HG03342 (cell line): ENCODE measurements around the gene CACNA1D.
"Not testable (repeated sequence)": the region's sequence is repeated elsewhere in the genome, so short reads cannot be mapped to it uniquely, and the experiment has no call there.

Experiments used
- ATAC-seq: cut with Tn5 transposase; IDR thresholded peaks from one replicate; pipeline ENCODE4 v1.9.1; 2021; ENCODE audit warnings: mild to moderate bottlenecking, moderate library complexity; ENCODE audit not compliant: unreplicated experiment

The CACNA1D gene

GRCh38 chr3:53646723-53647122 is 152.3 kb downstream of the CACNA1D start:
- ATAC-seq, result peak; percentile 60

DNA sequence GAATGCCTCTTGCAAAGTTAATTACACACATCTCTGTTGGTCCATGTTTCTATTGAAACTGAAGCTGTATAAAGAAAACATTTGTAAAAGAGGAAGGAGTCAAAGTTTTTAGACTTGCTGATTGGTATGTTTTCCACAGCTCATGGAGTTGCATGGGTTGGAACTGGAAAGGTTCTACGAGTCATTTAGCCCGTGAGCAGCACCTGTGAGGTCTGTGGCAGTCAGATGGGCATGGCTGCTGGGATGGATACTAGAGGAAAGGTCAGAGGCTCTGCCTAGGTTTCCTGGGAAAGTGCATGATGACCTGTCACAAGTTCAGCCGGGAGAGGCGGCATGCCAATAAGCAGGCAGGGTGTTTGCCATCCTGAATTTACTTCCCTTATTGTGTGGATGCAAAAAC is 155.4 kb downstream of the CACNA1D start:
- no peak for ATAC-seq

DNA sequence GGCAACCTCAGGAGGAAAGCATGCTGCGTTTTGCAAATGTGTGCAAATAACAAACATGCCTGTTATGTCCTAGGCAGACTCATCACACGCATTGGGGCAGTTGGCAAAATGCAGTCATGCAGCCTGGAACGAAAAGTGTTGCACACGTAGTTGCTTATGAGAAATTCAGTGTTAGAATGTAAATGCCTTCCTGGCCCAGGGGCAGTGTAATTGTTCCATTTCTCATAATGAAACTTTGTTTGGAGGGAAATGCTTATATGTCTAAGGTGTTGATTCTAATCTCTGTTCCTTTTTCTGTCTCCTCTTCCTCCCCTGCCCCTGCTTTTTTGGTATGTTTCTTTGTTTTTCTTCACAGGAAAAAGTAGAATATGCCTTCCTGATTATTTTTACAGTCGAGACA is 156.0 kb downstream of the CACNA1D start:
- ATAC-seq, result peak; percentile 66

GRCh38 chr3:53650928-53651661 is 156.7 kb downstream of the CACNA1D start:
- no peak for ATAC-seq

DNA sequence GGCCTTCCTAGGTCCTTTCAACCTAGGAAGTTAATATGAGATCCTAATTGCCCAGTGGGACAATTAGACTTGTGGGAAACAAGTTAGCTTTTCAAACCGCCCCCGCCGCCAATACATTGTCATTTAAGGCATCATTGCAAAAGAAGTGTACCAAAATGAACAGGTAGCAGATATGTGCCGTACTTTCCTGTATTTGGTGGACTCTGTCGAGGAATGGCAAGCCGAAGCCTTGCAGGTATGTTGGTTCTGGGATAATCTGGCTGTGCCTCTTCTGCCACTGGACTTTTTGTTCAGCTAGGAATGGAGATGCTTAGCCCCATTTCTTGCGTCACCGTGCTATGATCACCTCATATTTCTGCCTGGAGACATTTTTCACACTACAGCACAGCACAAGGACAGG is 157.5 kb downstream of the CACNA1D start:
- ATAC-seq, result no peak

- no peak for ATAC-seq
Observed at GRCh38 chr3:53657651-53658050, 163.2 kb downstream of the CACNA1D start.

DNA sequence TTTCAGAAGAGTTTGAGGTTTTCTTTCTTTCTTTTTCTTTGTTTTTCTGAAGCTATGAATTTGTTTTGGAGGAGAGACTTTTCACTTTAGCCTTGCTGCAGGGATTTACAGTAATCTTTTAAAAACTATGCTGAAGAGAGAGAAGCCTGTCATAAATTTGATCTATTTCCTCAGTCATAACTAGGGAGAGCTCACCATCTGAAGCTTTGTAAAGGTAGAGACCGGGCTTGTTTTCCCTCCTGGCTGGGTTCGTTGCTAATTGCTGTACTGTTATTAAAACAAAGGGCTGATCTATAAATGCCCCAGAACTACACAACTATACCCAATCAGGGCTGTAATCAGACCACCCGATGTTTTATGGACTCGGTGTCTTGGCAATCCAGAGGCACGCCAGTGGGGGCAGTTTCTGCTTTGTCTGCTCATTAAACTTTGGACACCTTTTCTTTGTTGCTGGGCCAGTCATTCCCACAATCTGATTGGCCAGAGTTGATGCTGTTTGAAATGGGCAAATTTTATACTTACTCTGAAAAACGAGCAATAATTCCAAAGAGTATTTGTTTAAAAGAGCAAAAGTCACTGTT is 164.3 kb downstream of the CACNA1D start:
- no peak for ATAC-seq

- ATAC-seq, result no peak
Observed at GRCh38 chr3:53659996-53660395, 165.6 kb downstream of the CACNA1D start.

DNA sequence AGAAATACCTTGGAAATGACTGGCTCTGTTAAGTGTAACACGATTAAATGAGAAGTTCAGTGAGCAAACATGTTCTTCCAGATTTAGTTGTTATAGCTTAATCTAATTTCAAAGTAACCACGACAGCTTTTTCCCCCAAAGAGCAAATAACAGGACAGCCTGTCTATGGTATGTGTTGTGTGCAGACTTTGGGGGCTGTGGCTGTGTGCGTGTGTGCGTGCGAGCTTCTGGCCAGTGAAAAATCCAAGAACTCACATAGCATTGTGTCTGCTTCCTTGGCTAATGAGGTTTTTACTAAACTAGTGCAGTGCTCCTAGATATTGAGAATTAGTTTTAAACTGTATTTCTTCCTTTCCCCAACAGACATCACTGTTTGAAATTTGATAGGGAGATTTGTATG is 167.1 kb downstream of the CACNA1D start:
- ATAC-seq, result no peak

DNA sequence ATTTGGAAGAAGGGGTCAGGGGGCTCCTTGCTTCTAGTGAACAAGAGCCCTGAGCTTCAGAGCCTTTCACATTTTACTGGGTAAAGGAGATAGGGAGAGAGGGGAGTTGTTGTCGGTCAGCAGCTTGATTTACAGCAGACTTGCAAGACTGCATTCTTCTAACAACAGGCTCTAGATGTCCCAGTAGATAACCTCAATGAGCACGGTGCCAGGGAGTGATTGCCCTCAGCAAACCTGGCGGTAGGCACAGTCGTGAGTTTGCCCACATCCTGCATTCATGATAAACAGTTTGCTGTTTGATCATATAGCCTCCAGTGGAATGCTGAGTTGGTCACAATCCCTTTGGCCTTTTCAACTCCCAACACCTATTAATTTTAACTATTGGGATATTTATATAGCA is 170.4 kb downstream of the CACNA1D start:
- not testable (repeated sequence) for ATAC-seq

GRCh38 chr3:53665608-53666425 is 171.4 kb downstream of the CACNA1D start:
- ATAC-seq, result no peak

DNA sequence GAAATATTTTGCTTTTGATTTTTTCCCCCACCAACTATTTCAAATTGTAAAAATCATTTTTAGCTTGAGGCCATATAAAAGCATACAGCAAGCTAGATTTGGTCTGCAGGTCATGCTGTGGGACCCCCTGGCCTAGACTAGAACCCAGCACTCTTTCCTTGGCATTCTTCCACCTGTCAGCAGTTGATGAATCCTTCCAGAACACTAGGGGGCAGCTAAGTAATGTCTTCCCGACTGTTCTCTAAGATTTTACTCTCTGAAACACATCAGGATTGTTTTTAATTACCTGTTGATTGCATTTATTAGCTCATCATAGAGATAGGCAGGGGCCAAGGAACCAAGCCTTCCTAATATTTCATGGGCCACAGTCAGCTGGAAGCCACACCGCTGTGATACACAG is 174.5 kb downstream of the CACNA1D start:
- no peak for ATAC-seq

DNA sequence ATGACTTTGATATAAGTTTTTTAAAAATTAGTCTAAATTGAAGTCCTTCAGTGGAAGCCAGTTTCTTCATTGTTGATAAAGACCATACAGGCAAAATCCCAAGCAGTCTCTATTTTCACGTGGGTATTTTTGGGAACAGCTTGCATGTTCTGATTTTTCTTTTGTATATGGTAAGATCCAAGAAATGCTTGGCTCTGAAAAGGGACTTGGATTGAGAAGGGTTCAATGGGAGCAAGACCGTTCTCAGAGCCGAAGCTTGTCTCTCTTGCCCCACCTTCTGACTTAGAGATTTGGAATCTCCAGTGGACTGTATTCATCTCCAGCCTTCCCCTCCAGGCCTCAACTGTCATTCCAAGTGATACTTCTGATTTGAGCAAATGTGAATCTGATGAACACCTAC is 176.3 kb downstream of the CACNA1D start:
- no peak for ATAC-seq

- ATAC-seq, result no peak
Observed at GRCh38 chr3:53671192-53671960, 177.0 kb downstream of the CACNA1D start.

DNA sequence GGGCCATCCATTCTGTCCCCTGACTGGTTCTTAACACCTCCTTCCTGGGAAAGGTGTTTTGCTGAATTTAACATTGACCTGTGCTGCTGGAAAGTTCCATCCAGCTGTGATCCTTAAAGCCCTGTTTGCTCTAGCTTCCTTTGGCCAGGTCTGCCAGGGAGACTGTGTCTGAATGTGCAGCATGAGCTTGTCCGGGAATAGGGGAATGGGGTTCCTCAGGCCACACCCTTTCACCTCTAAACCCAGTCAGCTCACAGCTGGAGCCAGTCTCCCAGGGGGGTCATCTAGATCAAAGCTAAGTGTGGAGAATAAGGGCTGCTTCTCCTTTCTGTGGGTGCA is 177.5 kb downstream of the CACNA1D start:
- ATAC-seq, result no peak

DNA sequence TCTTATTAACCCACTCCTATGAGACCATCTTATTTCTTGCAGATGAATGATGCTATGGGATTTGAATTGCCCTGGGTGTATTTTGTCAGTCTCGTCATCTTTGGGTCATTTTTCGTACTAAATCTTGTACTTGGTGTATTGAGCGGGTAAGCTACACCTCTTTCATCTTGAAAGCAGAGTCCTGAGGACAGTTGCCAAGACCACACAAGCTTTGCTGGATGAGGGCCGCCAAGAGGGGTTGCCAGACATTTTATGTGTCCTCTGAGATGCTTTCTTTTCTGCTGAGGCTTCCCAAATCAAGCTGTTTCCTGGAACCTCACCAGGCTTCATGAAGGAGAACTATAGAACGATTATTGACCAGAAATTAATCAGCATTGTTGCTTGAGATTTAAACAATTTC is 178.6 kb downstream of the CACNA1D start:
- ATAC-seq, result no peak

GRCh38 chr3:53673722-53674350 is 179.4 kb downstream of the CACNA1D start:
- ATAC-seq, result no peak

- no peak for ATAC-seq
Observed at GRCh38 chr3:53674582-53674981, 180.2 kb downstream of the CACNA1D start.

DNA sequence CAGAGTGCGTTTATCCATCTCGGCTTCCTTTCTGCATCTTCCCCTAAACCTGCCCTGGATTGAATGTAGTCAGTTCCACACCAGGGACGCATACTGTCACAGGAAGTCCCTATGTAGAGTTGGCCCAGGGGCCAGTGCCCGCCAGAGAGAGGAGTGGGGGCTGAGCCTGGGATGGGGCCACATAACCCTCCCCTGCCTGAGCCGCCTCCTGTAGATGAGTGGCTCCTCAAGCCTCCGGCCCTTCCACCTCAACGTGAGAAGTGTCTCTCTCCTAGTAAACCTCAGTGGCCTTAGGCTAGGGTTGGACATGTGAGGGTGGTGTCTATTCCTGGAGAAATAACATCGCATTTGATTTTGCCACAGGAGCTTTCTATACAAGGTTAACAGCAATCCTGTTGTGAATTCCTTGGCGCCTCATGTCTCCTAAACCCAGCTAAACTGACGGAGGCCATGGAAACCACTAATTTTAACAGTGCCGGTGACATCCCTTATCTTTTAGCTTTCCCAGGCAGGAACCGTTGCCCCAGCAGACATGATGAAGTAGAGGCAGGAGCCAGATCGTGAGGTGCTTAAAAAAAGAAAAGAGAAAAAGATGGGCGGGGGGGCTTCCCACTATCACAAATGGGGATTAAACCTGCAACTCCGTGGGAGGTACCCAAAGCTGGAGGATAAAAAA is 180.7 kb downstream of the CACNA1D start:
- ATAC-seq, result no peak

DNA sequence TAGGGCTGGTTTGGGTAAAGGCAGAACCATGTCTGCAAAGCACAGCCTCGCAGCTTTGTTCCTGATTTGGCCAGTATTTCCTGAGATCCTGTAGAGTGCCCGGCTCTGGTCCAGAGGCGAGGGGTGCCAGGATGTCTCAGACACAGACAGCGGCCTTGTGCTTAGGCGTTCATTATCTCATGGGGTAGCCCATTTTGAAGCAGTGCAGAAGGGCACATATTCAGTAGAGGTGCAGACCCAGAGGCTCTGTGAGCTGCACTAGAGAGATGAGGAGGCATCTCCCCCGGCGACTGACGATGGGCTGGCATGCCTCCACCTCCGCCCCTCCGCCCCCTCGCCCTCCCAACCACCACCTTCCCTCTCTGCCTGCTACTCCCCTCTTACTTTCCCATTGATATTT is 181.5 kb downstream of the CACNA1D start:
- no peak for ATAC-seq
